ENCODE results near the gene TNNT2.

- TF ChIP-seq POLR2A (IDR thresholded peaks at IDR 0.05; ENCODE audit: extremely low read depth, insufficient read length) (no peak), CTCF (IDR thresholded peaks at IDR 0.05; ENCODE audit: low read depth, low read length) (no peak), MAX (IDR thresholded peaks at IDR 0.05; ENCODE audit: low read depth, low read length) (no peak)
Observed at GRCh38 chr1:201422026-201422425, 44.5 kb upstream of the TNNT2 start.

All from NB4 (cell line).